H1 (cell line): ENCODE results near the gene USB1. TPM values are rescaled to one million over a fixed set of nuclear protein-coding genes. Genes with fewer than 3 reads are reported as not detected.

Experiments used
- CTCF ChIA-PET: fragments of 300-600 bp; sonication (Branson Sonifier 250); formaldehyde crosslinking; loops from one replicate; lab custom pipeline; 2021; ENCODE audit not compliant: partially characterized antibody; lab: Charles Lee
- POLR2A ChIA-PET: fragments of 300-600 bp; sonication (Branson Sonifier 250); formaldehyde crosslinking; loops from one replicate; lab custom pipeline; 2021; ENCODE audit warnings: inconsistent platforms; ENCODE audit not compliant: partially characterized antibody; lab: Charles Lee
- DNase-seq, 2 experiments: peaks; one replicate each; pipeline versions ENCODE4 v3.0.0 to v3.0.0-alpha.2; 2010 to 2022; ENCODE audit warnings: low spot score in 2 of 2, low read depth in 1 of 2, mixed read lengths in 1 of 2
- FAIRE-seq: peaks from 2 replicates; lab custom pipeline; 2011; peaks lifted over from hg19 to GRCh38; lab: Jason Lieb, UNC
- H2AFZ ChIP-seq: 2 replicates; pipeline ENCODE4 v1.8.1; 2012; ENCODE audit warnings: low read length, inconsistent platforms
- H2AK5ac ChIP-seq: 2 replicates; pipeline ENCODE4 v1.6.1; 2013; ENCODE audit warnings: low read depth, low read length
- H2BK120ac ChIP-seq: replicated peaks from 2 replicates; pipeline ENCODE3; 2013; ENCODE audit warnings: low read depth, low read length, inconsistent platforms
- H2BK12ac ChIP-seq: 2 replicates; pipeline ENCODE4 v1.6.1; 2013; ENCODE audit warnings: low read depth, low read length
- H2BK15ac ChIP-seq: 2 replicates; pipeline ENCODE4 v1.6.1; 2013; ENCODE audit warnings: low read length
- H2BK20ac ChIP-seq: 2 replicates; pipeline ENCODE4 v1.6.1; 2013; ENCODE audit warnings: low read length
- H2BK5ac ChIP-seq: 2 replicates; pipeline ENCODE4 v1.6.1; 2013; ENCODE audit warnings: low read depth, low read length
- H3K14ac ChIP-seq: 2 replicates; pipeline ENCODE4 v1.6.1; 2013; ENCODE audit warnings: inconsistent platforms; ENCODE audit not compliant: insufficient read length
- H3K18ac ChIP-seq: 2 replicates; pipeline ENCODE4 v1.6.1; 2013; ENCODE audit warnings: low read length; ENCODE audit errors: extremely low read depth
- H3K23ac ChIP-seq: 2 replicates; pipeline ENCODE4 v1.6.1; 2013; ENCODE audit warnings: inconsistent platforms; ENCODE audit not compliant: insufficient read length
- H3K23me2 ChIP-seq: 2 replicates; pipeline ENCODE4 v1.6.1; 2013; ENCODE audit warnings: low read depth, low read length
- H3K27ac ChIP-seq: 2 replicates; pipeline ENCODE4 v1.6.1; 2011; ENCODE audit warnings: low read depth, low read length, inconsistent platforms
- H3K27me3 ChIP-seq, 4 experiments: replicated peaks in 1 of 4; 1 replicate in 1 of 4; 2 replicates in 3 of 4; pipeline versions ENCODE4 v1.6.1 to v1.8.1; 2011 to 2013; ENCODE audit warnings: low read length in 3 of 4, mild to moderate bottlenecking in 3 of 4, inconsistent platforms in 2 of 4, mixed read lengths in 2 of 4, moderate library complexity in 1 of 4; ENCODE audit not compliant: control insufficient read depth in 3 of 4, insufficient read depth in 3 of 4; ENCODE audit errors: extremely low read depth in 1 of 4
- H3K36me3 ChIP-seq, 4 experiments: 2 replicates each; pipeline versions ENCODE4 v1.6.1 to v1.8.1; 2011 to 2013; ENCODE audit warnings: mild to moderate bottlenecking in 4 of 4, low read length in 3 of 4, moderate library complexity in 2 of 4, control low read depth in 1 of 4, inconsistent platforms in 1 of 4; ENCODE audit not compliant: insufficient read depth in 4 of 4, control insufficient read depth in 2 of 4
- H3K4ac ChIP-seq: replicated peaks from 2 replicates; pipeline ENCODE3; 2013; ENCODE audit warnings: low read length, low read depth, mixed read lengths, inconsistent platforms; ENCODE audit not compliant: insufficient read length
- H3K4me1 ChIP-seq, 4 experiments: replicated peaks in 1 of 4; 1 replicate in 1 of 4; 2 replicates in 3 of 4; pipeline versions ENCODE4 v1.6.1 to v1.8.1; 2011 to 2013; ENCODE audit warnings: low read length in 3 of 4, inconsistent platforms in 2 of 4, mixed read lengths in 1 of 4; ENCODE audit not compliant: insufficient read depth in 4 of 4, control insufficient read depth in 3 of 4
- H3K4me2 ChIP-seq, 2 experiments: 2 replicates each; pipeline versions ENCODE4 v1.6.1 to v1.8.1; 2011 to 2013; ENCODE audit warnings: low read depth in 2 of 2, low read length in 2 of 2, control low read depth in 1 of 2, inconsistent platforms in 1 of 2, mild to moderate bottlenecking in 1 of 2; ENCODE audit not compliant: insufficient read depth in 1 of 2
- H3K4me3 ChIP-seq, 4 experiments: fragments of 200-600, 300-600 bp in 1 of 4; sonication (generic), shearing (Covaris generic), sonication (Bioruptor Twin) in 1 of 4; 2 replicates each; pipeline versions ENCODE4 v1.5.1 to v1.8.1; 2011 to 2016; ENCODE audit warnings: low read length in 4 of 4, low read depth in 3 of 4, control low read depth in 2 of 4, inconsistent platforms in 2 of 4, mild to moderate bottlenecking in 2 of 4, mixed read lengths in 1 of 4, moderate library complexity in 1 of 4; ENCODE audit not compliant: insufficient read depth in 2 of 4; ENCODE audit errors: extremely low read depth in 1 of 4
- H3K56ac ChIP-seq: replicated peaks from 2 replicates; pipeline ENCODE3; 2013; ENCODE audit warnings: low read depth, mild to moderate bottlenecking, mixed read lengths, low read length, inconsistent platforms; ENCODE audit not compliant: insufficient read length
- H3K79me1 ChIP-seq: 2 replicates; pipeline ENCODE4 v1.6.1; 2013; ENCODE audit warnings: low read depth, low read length, control low read depth
- H3K79me2 ChIP-seq, 2 experiments: 2 replicates each; pipeline versions ENCODE4 v1.6.1 to v1.8.1; 2012 to 2013; ENCODE audit warnings: low read length in 2 of 2, mild to moderate bottlenecking in 2 of 2, inconsistent platforms in 1 of 2; ENCODE audit not compliant: insufficient read depth in 2 of 2, control insufficient read depth in 1 of 2
- H3K9ac ChIP-seq, 4 experiments: replicated peaks in 1 of 4; 1 replicate in 1 of 4; 2 replicates in 3 of 4; pipeline versions ENCODE4 v1.6.1 to v1.8.1; 2011 to 2013; ENCODE audit warnings: low read depth in 3 of 4, low read length in 3 of 4, control low read depth in 2 of 4, mild to moderate bottlenecking in 2 of 4, moderate library complexity in 2 of 4, inconsistent platforms in 1 of 4; ENCODE audit errors: extremely low read depth in 1 of 4
- H3K9me3 ChIP-seq, 2 experiments: 2 replicates each; pipeline versions ENCODE4 v1.6.1 to v1.8.1; 2012 to 2013; ENCODE audit warnings: mild to moderate bottlenecking in 2 of 2, moderate library complexity in 2 of 2, control low read depth in 1 of 2, inconsistent platforms in 1 of 2, low read depth in 1 of 2, low read length in 1 of 2, mixed read lengths in 1 of 2; ENCODE audit not compliant: insufficient read depth in 2 of 2
- H4K20me1 ChIP-seq, 2 experiments: replicated peaks in 1 of 2; 2 replicates each; pipeline versions ENCODE3 to v1.8.1; 2011 to 2013; ENCODE audit warnings: inconsistent platforms in 2 of 2, low read length in 2 of 2, mild to moderate bottlenecking in 1 of 2; ENCODE audit not compliant: insufficient read depth in 2 of 2, control insufficient read depth in 1 of 2
- H4K5ac ChIP-seq: 2 replicates; pipeline ENCODE4 v1.6.1; 2013; ENCODE audit warnings: low read length, low read depth, mixed read lengths, inconsistent platforms; ENCODE audit not compliant: insufficient read length
- H4K8ac ChIP-seq: 2 replicates; pipeline ENCODE4 v1.8.0; 2013; ENCODE audit warnings: mild to moderate bottlenecking, moderate library complexity, low read length, inconsistent platforms; ENCODE audit not compliant: insufficient read depth; ENCODE audit errors: extremely low read depth
- H4K91ac ChIP-seq: replicated peaks from 2 replicates; pipeline ENCODE3; 2013; ENCODE audit warnings: low read length, mixed read lengths, inconsistent platforms; ENCODE audit not compliant: insufficient read length
- ASH2L ChIP-seq: fragments of 200-600, 300-600 bp; sonication (generic); IDR thresholded peaks from one replicate; pipeline ENCODE4 v1.7.1; 2017; ENCODE audit warnings: low read length
- CTCF ChIP-seq, 3 experiments: IDR thresholded peaks; 1 replicate in 2 of 3; 2 replicates in 1 of 3; pipeline versions ENCODE4 v1.5.1 to v1.6.1; 2011; ENCODE audit warnings: low read length in 3 of 3, mild to moderate bottlenecking in 3 of 3, inconsistent platforms in 2 of 3, low read depth in 1 of 3, moderate library complexity in 1 of 3; ENCODE audit not compliant: insufficient read depth in 1 of 3; ENCODE audit errors: control extremely low read depth in 1 of 3
- PHF8 ChIP-seq: fragments of 200-600 bp; sonication (generic); conservative IDR thresholded peaks from 2 replicates; pipeline ENCODE4 v1.7.1; 2012; ENCODE audit warnings: low read depth, mild to moderate bottlenecking, inconsistent platforms, low read length, moderate library complexity
- SAP30 ChIP-seq: fragments of 300-600 bp; sonication (generic); IDR thresholded peaks from 2 replicates; pipeline ENCODE4 v1.7.1; 2012; ENCODE audit warnings: low read length, moderate library complexity, mild to moderate bottlenecking, inconsistent platforms; ENCODE audit not compliant: insufficient read depth, insufficient replicate concordance
- WGBS, 2 experiments: shearing (Covaris generic) in 1 of 2; methylation state at CpG; one replicate each; pipeline versions ENCODE4 v1.1.6 to v1.1.7; 2013 to 2015; ENCODE audit warnings: low lambda C conversion rate in 2 of 2, mixed read lengths in 2 of 2, inconsistent platforms in 1 of 2, low coverage in 1 of 2, missing lambda C conversion rate in 1 of 2; ENCODE audit not compliant: insufficient replicate concordance in 2 of 2, insufficient coverage in 1 of 2, insufficient read length in 1 of 2; ENCODE audit errors: extremely low coverage in 1 of 2, missing lambda C conversion rate in 1 of 2; 5-methylcytosine and 5-hydroxymethylcytosine counted together
- polyA plus RNA-seq, 7 experiments: library from polyadenylated mRNA; depleted of rRNA in 3 of 7; stranded (reverse) in 5 of 7; unstranded in 2 of 7; fragments of >200 nt in 5 of 7; fragments of 200-250 nt in 2 of 7; gene quantifications; 1 replicate in 5 of 7; 2 replicates in 1 of 7; 4 replicates in 1 of 7; pipeline versions ENCODE4 v1.2.1 to v1.2.3, GENCODE V29; 2011 to 2013; ENCODE audit warnings: missing spikeins in 2 of 7, mixed read lengths in 2 of 7
- total RNA-seq: library from RNA; stranded (reverse); fragmentation: NEBNext Ultra II Directional; extraction: Animal tissue kit (Norgen Biotek cat#: 25700); gene quantifications from 2 replicates; pipeline ENCODE4 v1.2.1, GENCODE V29; 2021

Gene USB1
- total and polyA plus RNA-seq, 2 of the 8 experiments (the other 6 are each of a cell fraction or from before 2014, with no cell fraction given), result 65.4 to 75.9 TPM

- Histone ChIP-seq H3K9me3 (no peaks in the 10 kb centered on the region), H3K23ac (no peak overlapping the region), H3K23me2 (peaks cover 25% of the 10 kb centered on the region; the same call in 1 of the 2 replicates), H3K36me3 (no peaks in the 10 kb centered on the region), H3K18ac (peak overlapping the region; percentile 95), H2BK15ac (peak overlapping the region; percentile 29; the same call in 1 of the 2 replicates), H3K56ac (peak overlapping the region; percentile 70), H3K4me2 (peak overlapping the region; percentile 83 to 99), H3K14ac (no peak overlapping the region), H2BK20ac (no peak overlapping the region), H3K27me3 (no peaks in the 10 kb centered on the region; a peak in 3 of 7 replicates), H2BK5ac (peak overlapping the region; percentile 75; the same call in 1 of the 2 replicates), H4K91ac (peak overlapping the region; percentile 27), H2BK12ac (peak overlapping the region; percentile 50; the same call in 1 of the 2 replicates), H4K20me1 (peaks cover 0 to 14% of the 10 kb centered on the region in 2 experiments), H2AFZ (no peak overlapping the region), H3K79me1 (peaks cover 17% of the 10 kb centered on the region), H3K4ac (no peak overlapping the region), H4K5ac (no peak overlapping the region), H3K9ac (peak overlapping the region in 3 of 4 experiments; percentile 14 to 64 (median 45); a peak in 3 of 7 replicates), H3K79me2 (peaks cover 0 to 38% of the 10 kb centered on the region in 2 experiments; a peak in 2 of 4 replicates), H3K4me3 (peak overlapping the region; percentile 73 to 90 (median 82))
- CTCF ChIA-PET, result interaction anchor here (2.1 to 19.9 kb wide), 6 partner anchors 9 to 95 kb away, joined by 5 to 362 read pairs (median 19); partner anchors contain the start of gene CFAP20
- DNase-seq (peak in 1 of 2 experiments; percentile 64), FAIRE-seq (no peak)
- WGBS, 2 experiments, result 0% methylated on average over 29 of the region's 38 CpGs; no CpG with 5 or more reads in 1 of the 2 experiments
- POLR2A ChIA-PET, result interaction anchor here (0.8 to 4.2 kb wide), 9 partner anchors 9 to 291 kb away, joined by 3 to 20 read pairs (median 5); partner anchors contain the start of genes CFAP20 and KATNB1
- TF ChIP-seq PHF8 (0 out of 2 replicates have a peak, but pooled peaks have one; percentile 1), SAP30 (no peak), CTCF (IDR thresholded peaks at IDR 0.05; ENCODE audit: control extremely low read depth in 1 of 3, insufficient read depth in 1 of 3, low read depth in 1 of 3, low read length in 3 of 3) (peak in 1 of 3 experiments; percentile 0; a peak in 1 of 4 replicates), ASH2L (peak; percentile 19)
- TF ChIP-seq, all 59 proteins: peak for 3
- Histone ChIP-seq H2AK5ac (peak overlapping the region; percentile 40; the same call in 1 of the 2 replicates), H3K4me1 (peaks cover 0 to 31% (median 20%) of the 10 kb centered on the region in 4 experiments; a peak in 6 of 7 replicates), H2BK120ac (no peak overlapping the region), H4K8ac (no peak overlapping the region), H3K27ac (no peak overlapping the region)
These were observed 25.5 kb downstream of the USB1 start for GRCh38 chr16:58026705-58027160.
